NCI-H187 treated with DMSO at 0.1 percent for 48 hours (cell line): ENCODE results near the gene TRMT44.

ENCODE experiments used
- DNase-seq: peaks from one replicate; lab custom pipeline; 2025; lab: John Stamatoyannopoulos, UW

Gene TRMT44

DNA sequence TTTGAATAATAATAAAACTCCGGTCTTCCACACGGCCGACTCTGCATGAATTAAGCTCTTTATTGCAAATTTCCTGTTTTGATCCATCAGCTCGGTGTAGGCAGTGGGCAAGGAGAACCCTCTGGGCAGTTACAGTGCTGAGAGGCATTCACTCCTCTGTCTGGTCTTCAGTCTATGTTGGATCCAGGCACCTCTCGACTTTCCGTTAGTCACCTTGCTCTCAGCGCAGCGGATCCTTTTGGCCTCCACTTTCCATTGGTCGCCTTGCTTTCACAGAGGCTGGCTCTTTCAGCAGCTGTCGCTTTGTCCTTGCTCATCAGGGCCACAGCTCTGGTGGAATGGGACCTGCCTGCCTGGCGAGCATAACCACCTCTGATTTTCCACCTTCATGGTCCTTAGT is 52.9 kb downstream of the TRMT44 start:
- no peak for DNase-seq

DNA sequence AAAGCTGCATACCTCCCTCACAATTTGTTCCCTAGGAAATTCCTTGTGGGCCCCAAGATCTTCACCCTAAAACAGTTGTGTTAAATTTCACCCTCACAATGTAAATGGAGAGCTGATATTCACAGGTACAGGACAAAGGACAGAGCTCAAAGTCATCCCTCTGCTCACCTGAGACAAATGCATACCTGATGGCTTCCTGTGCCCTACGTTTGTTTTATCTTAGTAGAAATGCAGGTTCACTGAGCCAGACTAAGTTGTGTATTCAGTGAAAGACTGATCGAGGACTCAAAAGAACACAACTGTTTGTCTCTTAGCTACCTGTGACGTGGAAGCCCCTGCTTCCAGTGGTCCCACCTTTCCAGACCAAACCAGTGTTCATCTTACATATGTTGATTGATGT is 53.6 kb downstream of the TRMT44 start:
- no peak for DNase-seq

DNA sequence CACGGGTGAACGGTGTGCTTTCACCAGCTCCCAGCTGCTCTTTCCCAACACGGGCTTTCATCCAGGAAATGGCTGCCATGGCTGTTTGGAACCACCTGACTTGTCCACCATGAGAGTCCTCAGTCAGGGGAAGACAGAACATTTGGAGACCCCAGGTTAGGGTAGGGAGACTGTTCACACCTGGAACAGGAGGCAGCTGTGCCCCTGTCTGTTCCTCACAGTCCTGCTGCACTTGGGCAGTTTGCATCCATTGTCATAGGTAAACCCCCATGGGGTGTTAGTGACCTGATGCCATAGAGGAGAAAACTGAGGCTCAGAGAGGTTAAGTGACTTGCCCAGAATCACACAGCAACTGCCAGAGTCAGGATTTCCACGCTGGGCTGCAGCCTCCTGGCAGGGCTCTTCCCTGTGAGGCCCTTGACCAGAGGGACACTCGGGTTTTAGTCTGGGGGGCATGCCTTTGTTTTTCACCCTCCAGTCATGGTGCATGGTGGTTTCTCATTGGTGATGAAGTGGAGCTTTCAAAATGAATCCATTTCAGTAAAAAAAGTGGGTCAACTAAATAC is 54.5 kb downstream of the TRMT44 start:
- no peak for DNase-seq

DNA sequence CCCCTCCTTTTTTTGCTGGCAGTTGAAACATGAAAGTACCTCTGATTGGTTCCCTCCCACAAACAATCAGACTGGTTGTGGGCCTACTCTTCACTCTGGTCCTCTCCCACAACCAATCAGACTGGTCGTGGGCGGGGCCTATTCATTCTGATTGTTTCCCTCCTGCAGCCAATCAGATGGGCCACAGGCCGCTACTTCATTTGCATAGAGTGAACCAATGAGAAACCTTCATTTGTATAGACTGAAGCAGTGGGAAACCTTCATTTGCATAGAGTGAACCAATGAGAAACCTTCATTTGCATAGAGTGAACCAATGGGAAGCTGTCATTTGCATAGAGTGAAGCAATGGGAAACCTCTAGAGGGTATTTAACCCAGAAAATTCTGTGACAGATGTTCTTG is 55.2 kb downstream of the TRMT44 start:
- DNase-seq = no peak

DNA sequence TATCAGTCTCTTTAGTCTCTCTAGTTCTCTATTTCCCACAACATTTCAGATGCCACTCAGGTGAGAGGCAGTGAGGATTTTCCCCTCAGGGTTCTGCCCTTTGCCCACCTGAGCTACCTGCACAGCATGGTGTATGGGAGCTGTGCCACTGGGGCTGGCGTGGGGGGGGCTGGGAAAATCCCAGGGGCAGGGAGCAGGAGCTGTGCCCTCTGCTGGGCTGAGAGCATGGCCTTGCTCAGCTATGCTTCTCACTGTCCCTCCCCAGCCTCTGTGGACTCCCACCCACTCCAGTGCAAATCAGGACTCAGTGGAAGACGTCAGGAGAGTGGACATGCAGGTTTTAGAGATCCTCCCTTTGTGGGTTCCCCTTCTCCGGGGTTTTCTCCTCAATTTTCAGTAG is 57.2 kb downstream of the TRMT44 start:
- DNase-seq = no peak

DNA sequence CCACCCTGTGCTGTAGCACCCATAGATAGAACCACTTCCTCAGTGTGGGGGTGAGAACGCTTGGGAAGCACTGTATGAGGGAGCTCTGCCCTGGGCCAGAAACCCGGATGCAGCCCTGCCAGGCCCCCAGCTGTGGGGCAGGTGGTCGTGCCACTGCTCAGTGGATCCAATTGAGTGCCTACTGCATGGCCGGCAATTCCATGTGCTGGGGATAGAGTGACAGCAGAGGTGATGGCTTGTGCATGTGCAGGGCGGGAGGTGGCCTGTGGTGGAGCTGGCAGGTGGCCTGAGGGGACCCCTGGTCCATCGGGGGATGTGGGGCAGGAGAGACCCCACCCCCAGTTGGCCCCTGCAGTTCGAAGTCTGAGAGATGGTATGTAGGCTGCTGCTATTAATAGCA is 60.4 kb downstream of the TRMT44 start:
- DNase-seq = no peak

DNA sequence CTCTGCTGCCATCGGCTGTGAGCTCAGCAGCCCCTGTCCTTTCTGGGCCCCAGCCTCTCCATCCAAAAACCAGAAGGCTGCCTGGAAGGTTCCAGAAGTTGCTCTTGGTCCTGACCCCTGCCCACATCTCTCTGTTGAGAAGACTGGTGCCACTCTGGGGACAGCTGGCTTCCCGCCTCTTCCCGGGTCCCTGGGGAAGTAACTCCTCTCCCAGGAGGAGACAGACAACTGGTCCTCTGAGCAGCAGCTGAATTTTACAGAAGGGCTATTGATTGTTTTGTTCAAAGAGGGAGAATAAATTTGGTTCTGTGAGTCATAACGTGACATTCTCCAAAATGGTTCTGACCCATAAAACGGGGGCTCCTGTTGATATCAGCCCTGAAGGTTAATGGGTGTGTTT is 61.2 kb downstream of the TRMT44 start:
- DNase-seq = no peak

DNA sequence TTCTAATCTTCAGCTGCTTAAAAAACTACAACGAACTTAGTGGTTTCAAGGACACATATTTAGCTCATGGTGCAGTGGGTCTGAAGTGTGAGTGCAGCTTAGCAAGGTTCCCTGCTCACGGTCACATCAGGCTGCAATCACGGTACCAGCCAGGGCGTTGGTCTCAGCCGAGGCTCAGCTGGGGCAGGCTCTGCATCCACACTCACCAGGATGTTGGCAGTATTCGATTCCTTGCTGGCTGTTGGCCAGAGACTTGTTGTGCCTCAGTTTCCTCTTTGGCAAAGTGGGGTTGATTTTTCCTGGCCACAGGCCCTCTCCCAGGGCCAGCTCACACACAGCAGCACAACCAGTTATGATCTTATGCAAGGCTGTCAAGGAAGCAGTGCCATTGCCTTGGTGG is 61.8 kb downstream of the TRMT44 start:
- DNase-seq = no peak

DNA sequence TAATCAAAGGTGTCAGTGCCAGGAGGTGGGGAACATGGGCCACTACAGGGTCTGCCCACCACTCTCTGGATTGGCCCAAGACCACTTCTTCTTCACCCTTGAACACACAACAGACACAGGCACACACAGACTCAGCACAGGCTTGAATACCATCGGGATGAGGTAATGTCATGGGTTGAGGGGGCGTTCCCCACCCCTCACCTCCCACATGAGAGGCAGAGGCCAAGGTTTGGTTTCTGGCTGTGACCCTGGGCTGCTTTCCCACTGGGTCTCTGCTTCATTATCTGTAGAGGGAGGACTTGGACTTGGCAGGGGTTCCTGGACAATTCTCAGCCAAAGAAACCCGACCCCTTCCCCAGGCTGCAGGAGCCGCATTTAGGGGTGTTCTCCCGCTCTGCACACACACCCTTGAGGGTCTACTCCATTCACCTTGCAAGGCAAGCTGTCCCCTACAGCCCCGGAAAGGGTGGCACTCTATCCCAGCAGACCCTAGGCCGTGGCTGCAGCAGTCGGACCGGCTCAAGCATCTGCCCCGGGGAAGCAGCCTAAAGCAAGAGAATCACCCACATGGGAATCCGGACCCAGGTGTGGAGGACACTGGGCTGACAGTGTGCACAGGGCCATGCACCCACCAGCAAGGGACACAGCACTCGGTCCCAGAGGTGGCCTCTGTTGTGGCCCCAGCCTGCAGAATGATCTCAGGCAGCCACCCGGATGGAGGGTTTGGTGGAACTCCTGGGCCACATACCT is 62.4 kb downstream of the TRMT44 start:
- DNase-seq = no peak

DNA sequence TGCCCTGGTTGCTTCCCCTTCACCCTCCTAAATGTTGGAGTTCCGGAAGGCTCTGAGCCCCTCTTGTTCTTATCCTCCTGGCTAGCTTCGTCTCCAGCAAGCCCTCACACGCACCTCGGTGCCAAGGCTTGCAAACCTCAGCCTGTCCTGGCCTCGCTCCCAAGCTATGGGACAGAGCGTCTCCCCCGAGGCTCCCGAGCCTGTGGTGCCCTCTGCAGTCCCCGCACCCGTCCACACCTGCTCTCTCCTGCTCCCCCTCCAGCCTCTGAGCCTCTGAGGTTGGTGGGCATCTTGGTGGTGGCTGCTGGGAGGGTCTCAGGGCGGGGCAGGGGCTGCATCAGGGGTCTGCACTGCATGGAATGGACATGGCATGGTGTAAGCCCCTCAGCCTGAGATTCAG is 63.2 kb downstream of the TRMT44 start:
- no peak for DNase-seq

DNA sequence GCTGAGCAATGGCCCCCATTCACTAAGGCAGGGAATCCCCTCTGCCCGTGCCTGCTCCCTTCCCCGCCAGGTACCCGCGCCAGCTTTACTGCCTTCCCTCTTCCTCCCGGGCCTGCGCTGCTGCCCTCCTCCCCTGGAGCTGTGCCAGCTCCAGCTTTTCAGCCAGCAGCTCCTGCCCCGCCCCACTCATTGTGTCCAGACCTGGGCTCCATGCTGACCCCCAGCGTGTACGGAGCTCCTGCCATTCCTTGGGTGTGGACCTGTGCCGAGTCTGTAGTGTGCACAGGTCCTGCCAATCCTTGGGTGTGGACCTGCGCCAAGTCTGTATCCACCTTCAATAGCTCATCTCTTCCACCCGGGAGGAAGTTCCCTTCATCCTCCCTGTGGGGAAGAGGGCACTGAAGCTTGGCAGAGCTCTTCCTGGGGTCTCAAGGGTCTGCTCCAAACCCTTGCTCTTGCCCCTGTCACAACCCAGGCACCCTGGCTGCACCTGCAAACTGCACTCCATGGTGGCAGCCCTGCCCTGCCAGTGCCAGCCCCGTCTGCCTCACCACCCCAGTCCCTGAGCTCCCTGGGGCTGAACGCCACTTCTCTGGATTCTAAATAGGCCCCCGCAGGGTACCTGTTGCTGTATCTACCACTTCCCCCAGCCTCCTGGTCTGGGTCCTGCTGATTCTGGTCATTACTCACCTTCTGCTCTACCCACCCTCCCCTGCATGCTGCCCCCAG is 63.9 kb downstream of the TRMT44 start:
- DNase-seq = no peak

DNA sequence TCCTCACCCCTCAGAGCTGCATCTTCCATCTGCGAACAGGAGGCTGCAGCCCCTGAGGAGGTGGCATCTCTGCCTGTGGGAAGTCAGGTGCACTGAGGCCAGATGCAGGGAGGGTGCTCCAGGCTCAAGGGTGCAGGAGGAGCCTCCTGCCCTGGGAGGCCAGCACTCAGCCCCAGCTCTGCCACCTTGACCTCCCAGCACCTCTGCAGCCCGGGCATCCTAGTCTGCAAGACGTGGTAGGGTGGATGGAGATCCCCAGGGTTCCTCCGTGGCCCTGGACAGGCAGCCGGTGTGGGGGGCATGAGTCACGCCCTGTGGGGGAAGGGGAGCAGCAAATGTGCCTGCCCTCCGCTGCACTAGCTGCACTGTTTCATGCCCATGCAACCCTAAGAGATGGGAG is 64.7 kb downstream of the TRMT44 start:
- DNase-seq = no peak

DNA sequence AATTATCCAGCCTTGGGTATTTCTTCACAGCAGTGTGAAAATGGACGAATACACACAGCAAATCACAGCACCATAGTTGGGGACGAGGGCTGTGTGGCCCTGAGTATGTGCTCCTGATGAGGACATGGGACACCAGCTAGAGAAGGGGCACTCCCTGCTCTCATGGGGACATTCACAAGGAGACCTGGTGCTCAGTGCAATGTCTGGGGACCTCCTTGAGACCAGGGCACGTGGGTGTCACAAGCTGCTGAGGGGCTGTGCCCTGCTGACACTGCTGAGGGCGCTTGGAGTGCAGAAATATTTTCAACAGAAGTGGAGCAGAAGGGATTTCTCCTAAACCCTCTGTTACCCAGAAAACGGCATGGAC is 65.4 kb downstream of the TRMT44 start:
- DNase-seq = no peak

DNA sequence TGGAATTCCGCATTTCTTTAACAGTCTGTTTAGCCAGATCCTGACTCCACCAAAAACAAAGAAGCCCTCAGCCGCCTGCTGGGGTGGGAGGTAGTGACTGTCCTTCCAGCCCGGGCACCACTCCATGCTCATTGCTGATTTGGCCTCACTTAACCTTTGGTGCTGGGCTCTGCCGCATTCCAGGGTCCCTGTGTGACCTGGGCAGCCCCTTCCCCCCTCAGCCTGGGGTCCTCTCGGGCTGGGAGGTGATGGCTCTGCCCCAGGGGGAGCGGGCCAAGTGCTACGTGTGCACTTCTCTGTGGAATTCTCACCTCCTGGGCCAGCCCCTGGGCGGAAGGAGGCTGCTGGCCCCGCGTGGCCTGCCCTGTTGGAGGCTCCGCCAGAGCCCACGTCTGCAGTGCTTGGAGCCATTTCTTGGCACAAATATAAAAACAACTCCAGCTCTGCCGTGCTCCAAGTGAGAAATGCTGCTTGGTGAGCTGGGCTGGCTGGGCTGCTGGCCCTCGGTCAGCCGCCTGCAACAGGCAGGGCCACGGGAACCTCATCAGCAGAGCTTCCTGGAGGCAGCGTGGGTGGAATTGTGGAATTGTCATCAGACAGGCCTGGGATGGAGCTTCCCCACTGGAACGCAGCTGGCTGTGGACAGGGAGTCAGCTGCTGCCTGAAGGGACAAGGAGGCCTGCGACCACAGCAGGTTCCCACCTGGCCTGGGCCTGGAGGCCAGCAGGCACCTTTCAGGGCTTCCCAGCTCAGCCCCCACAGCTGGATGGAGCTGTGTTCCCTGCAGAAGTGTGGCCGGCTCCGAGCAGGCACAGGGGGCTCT is 66.0 kb downstream of the TRMT44 start:
- no peak for DNase-seq

DNA sequence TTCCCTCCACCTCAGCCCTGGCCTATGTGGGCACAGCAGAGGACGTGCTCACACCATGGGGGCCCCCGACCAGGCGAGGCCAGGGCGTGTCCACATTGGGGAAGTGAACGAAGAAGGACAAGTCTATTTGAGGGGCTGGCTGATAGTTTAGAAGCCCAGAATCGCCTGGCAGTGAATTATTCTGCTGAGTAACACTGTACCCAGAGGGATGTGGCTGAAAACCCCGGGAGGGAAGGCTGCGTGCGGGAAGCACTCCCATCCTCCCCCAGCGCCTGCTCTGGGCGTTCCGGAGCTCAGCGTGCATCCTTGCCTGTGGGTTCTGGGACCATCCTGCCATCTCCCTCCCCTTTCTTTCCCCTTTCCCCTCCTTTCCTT is 66.6 kb downstream of the TRMT44 start:
- DNase-seq = no peak

DNA sequence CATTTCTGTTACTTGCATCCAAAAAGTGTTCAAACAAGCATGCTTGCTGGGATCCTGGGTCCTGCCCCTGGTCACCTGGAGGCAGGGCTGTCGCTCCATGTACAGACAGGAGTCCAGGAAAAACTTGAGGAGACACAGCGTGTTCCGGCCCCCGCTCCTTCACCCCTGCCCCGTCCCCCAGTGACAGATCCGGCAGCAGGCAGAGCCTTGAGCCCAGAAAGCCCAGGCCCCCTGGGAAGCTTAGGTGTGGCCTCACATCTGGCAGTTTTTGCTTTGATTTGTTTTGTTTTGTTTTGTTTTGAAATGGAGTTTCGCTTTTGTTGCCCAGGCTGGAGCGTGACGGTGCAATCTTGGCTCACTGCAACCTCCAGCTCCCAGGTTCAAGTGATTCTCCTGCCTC is 67.0 kb downstream of the TRMT44 start:
- DNase-seq = no peak

DNA sequence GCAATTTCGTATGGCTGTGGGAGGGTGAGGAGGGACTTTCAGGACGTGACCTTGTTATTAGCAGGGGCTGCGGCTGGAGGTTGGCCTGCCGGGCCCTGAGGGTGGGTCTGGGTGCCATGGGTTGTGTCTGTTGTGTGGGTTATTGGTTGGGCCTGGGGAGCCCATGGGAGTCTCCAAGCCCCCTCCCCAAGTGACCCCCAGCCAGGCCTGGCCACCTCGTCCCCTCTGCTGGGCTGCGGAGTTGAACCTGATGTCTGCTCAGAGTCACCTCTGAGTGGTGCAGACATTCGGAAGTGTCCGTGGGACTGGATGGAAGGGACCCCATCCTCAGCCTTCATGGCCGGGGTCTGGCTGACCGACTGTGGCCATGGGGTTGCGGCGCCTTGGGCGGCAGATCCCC is 67.7 kb downstream of the TRMT44 start:
- DNase-seq = no peak

DNA sequence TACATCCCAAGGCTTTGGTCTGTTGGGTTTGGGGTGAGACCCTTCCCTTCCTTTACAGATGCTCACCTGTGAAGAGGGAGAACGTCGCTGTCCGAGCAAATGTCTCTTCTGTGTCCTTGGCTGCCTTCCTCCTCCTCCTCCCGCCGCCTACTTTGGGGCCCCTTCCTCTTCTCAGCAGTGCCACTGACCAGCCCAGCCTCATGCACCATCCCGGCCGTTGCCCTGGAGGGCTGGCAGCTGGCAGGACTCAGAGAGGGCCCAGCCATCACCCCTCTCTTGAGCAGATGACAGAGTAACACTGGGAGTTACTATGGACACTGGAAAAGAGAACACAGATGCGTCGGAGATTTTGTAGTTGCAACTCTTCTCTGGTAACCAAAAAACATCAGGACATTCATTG is 68.2 kb downstream of the TRMT44 start:
- no peak for DNase-seq

DNA sequence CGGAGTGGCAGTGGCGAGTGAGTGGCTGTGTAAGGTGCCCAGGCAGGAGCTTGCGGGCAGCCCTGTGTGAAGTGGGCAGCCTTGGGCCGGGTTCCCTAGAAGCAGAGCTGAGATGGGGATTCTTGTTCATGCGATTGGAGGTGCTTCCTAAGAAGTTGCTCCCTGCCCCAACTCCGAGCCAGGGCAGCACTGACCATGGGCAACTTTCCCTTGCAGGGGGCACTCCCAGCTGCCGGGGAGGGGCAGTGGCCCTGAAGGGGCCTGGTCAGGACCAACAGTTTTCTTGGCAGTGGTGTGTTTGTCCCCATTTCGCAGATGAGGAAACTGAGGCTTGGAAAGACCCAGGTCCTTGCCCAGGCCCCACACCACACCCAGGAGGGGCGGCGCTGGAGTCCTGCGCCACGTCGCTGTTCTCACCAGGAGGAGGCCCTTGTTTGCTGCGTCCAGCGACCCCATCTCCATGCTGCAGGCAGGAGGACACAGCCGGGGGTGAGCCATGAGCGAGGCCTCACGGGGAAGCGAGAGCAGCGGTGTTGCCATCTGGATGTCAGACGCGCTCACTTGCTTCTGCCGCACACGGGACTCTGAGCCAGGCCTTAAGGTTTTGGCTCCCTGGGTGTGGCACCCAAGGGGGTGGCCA is 68.9 kb downstream of the TRMT44 start:
- no peak for DNase-seq

DNA sequence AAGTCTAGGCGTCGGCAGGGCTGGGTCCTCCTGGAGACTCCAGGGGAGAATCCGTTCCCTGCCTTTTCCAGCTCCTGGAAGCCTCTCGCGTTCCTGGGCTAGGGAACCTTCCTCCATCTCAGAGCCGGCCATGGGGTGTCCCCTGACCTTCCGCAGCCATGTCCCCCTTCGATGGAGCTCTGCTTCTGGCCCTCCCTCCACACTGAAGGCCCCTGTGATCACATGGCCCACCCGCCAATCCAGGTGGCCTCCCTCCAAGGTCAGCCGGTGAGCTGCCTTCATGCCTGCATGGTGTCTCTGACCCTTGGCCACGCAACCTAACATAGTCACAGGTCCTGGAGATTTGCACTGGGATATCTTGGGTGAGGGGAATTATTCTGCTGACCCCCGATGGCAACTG is 69.6 kb downstream of the TRMT44 start:
- no peak for DNase-seq

DNA sequence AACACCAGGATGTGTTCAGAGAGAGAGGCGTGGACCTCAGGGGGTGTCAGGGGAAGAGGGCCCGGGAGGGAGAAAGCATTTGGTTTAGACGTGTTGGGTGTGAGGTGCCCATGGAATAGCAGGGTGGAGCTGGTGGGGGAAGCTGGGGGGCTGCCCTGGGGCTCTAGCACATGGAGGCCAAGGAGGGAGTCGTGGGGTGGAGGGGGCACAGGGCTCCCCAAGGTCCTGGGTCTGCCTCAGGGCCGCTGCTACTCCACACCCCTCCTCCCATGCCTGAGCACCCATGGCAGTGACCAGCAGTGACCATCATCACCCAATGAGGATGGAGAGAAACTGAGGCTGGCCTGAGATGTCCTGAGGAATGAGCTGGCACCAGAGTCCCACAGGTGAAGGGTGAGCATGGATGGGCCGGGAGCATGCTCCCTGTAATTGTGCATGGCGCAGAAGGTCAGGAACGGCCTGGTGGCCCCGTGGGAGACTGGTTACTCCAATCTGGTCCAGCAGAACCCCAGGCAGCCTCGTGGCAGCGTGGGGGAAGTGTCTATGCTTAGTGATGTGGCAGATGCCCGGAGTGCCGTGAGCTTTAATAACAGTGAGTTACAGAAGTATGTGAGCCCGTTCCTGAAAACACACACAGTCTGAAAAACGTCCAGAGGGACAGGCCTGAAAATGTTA is 70.2 kb downstream of the TRMT44 start:
- no peak for DNase-seq

DNA sequence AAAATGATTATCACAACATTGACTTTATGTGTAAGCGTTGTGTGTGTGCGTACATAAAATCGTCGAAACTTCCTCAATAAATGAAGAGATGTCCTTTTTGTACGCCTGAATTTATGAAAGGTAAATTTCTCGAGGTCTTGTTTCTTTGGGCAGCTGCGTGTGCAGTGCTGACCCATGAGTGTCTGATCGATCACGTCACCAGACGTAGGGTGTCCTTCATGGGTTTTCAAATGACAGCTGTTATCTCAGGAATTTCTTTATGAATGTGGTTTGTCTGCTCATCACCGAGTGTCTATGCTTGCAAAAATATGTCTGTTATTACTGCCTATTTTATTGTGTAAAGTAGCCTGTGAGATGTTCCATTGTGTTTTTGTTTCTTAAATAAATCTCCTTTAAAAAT is 71.9 kb downstream of the TRMT44 start:
- DNase-seq = no peak
